Liver (tissue), 9 donors: ENCODE data around the gene KAZALD1. TPM values are rescaled to one million over a fixed set of nuclear protein-coding genes. Genes with fewer than 3 reads are reported as not detected.

Experiments used
- DNase-seq: peaks from one replicate; pipeline ENCODE4 v3.0.0-alpha.2; 2017; ENCODE audit warnings: low spot score
- H3K27ac ChIP-seq, 2 donors: one replicate each; pipeline ENCODE4 v1.7.0; 2013; ENCODE audit warnings: inconsistent platforms in 2 of 2, low read length in 2 of 2, control low read depth in 1 of 2, low read depth in 1 of 2, mild to moderate bottlenecking in 1 of 2
- H3K27me3 ChIP-seq, 4 donors: one replicate each; pipeline versions ENCODE4 v1.6.1 to v1.7.0; 2013; ENCODE audit warnings: low read length in 3 of 4, inconsistent platforms in 1 of 4, mild to moderate bottlenecking in 1 of 4, moderate library complexity in 1 of 4; ENCODE audit not compliant: control insufficient read depth in 4 of 4, insufficient read depth in 4 of 4
- H3K36me3 ChIP-seq, 4 donors: one replicate each; pipeline versions ENCODE4 v1.6.1 to v1.7.0; 2013; ENCODE audit warnings: low read length in 3 of 4, mild to moderate bottlenecking in 3 of 4, low read depth in 1 of 4, moderate library complexity in 1 of 4; ENCODE audit not compliant: control insufficient read depth in 4 of 4, insufficient read depth in 3 of 4
- H3K4me1 ChIP-seq, 4 donors: one replicate each; pipeline versions ENCODE4 v1.6.1 to v1.7.0; 2013; ENCODE audit warnings: low read length in 3 of 4, mild to moderate bottlenecking in 3 of 4, moderate library complexity in 1 of 4; ENCODE audit not compliant: control insufficient read depth in 4 of 4, insufficient read depth in 4 of 4
- H3K4me3 ChIP-seq, 3 donors: one replicate each; pipeline versions ENCODE4 v1.6.1 to v1.7.0; 2013; ENCODE audit warnings: low read length in 3 of 3, control low read depth in 1 of 3, low read depth in 1 of 3, mild to moderate bottlenecking in 1 of 3
- H3K9ac ChIP-seq, 2 donors: one replicate each; pipeline ENCODE4 v1.7.0; 2013; ENCODE audit warnings: low read length in 2 of 2, mild to moderate bottlenecking in 2 of 2, moderate library complexity in 2 of 2, control low read depth in 1 of 2, low read depth in 1 of 2
- H3K9me3 ChIP-seq, 4 donors: one replicate each; pipeline versions ENCODE4 v1.6.1 to v1.7.0; 2013; ENCODE audit warnings: low read length in 3 of 4; ENCODE audit not compliant: control insufficient read depth in 4 of 4
- EGR1 ChIP-seq, 2 donors: IDR thresholded peaks; 2 replicates each; pipeline ENCODE4 v1.6.1; 2016 to 2018; ENCODE audit warnings: antibody characterized with exemption in 2 of 2, low read depth in 2 of 2
- FOXA1 ChIP-seq: IDR thresholded peaks from 2 replicates; pipeline ENCODE4 v1.6.1; 2016; ENCODE audit warnings: antibody characterized with exemption
- FOXA2 ChIP-seq: IDR thresholded peaks from 2 replicates; pipeline ENCODE4 v1.6.1; 2016; ENCODE audit warnings: antibody characterized with exemption
- GABPA ChIP-seq, 2 donors: IDR thresholded peaks in 1 of 2; conservative IDR thresholded peaks in 1 of 2; 2 replicates each; pipeline ENCODE4 v1.6.1; 2016; ENCODE audit warnings: antibody characterized with exemption in 2 of 2, mild to moderate bottlenecking in 1 of 2, moderate library complexity in 1 of 2
- HNF4A ChIP-seq, 2 donors: conservative IDR thresholded peaks; 2 replicates each; pipeline ENCODE4 v1.6.1; 2016; ENCODE audit warnings: antibody characterized with exemption in 2 of 2, mild to moderate bottlenecking in 2 of 2
- HNF4G ChIP-seq: IDR thresholded peaks from 2 replicates; pipeline ENCODE4 v1.6.1; 2016; ENCODE audit warnings: antibody characterized with exemption
- JUND ChIP-seq, 2 donors: IDR thresholded peaks; 2 replicates each; pipeline ENCODE4 v1.6.1; 2016; ENCODE audit warnings: antibody characterized with exemption in 2 of 2
- NR2F2 ChIP-seq: IDR thresholded peaks from 2 replicates; pipeline ENCODE4 v1.6.1; 2016; ENCODE audit warnings: antibody characterized with exemption
- RAD21 ChIP-seq, 2 donors: IDR thresholded peaks; 2 replicates each; pipeline ENCODE4 v1.6.1; 2016; ENCODE audit warnings: antibody characterized with exemption in 2 of 2, mild to moderate bottlenecking in 2 of 2
- RXRA ChIP-seq, 2 donors: IDR thresholded peaks; 2 replicates each; pipeline ENCODE4 v1.6.1; 2017 to 2018; ENCODE audit warnings: antibody characterized with exemption in 2 of 2, mild to moderate bottlenecking in 1 of 2
- SP1 ChIP-seq: IDR thresholded peaks from 2 replicates; pipeline ENCODE4 v1.6.1; 2018; ENCODE audit warnings: antibody characterized with exemption, mild to moderate bottlenecking
- TAF1 ChIP-seq: conservative IDR thresholded peaks from 2 replicates; pipeline ENCODE4 v1.6.1; 2016; ENCODE audit warnings: antibody characterized with exemption, mild to moderate bottlenecking
- YY1 ChIP-seq: IDR thresholded peaks from 2 replicates; pipeline ENCODE4 v1.6.1; 2016; ENCODE audit warnings: antibody characterized with exemption, mild to moderate bottlenecking
- WGBS: extraction: QIAGEN DNeasy Blood & Tissue Kit; methylation state at CpG from one replicate; pipeline ENCODE4 v1.1.7; 2013; 5-methylcytosine and 5-hydroxymethylcytosine counted together
- polyA plus RNA-seq, 2 donors: library from polyadenylated mRNA; stranded (reverse) in 1 of 2; unstranded in 1 of 2; fragments of 200-250 nt in 1 of 2; fragments of >200 nt in 1 of 2; fragmentation: Nextera tagmentation in 1 of 2; extraction: Ambion mirVana in 1 of 2; gene quantifications; one replicate each; pipeline versions ENCODE4 v1.2.1 to v1.2.3, GENCODE V29; 2013 to 2015
- total RNA-seq, 2 donors: library from RNA; depleted of rRNA; stranded (reverse); fragments of >200 nt; gene quantifications; one replicate each; pipeline ENCODE4 v1.2.3, GENCODE V29; 2014
- TF ChIP-seq, protein P1 (sequence below): IDR thresholded peaks from 2 replicates; pipeline ENCODE4 v1.6.1; 2016; ENCODE audit warnings: antibody characterized with exemption
- TF ChIP-seq, protein P2 (sequence below): IDR thresholded peaks from 2 replicates; pipeline ENCODE4 v1.6.1; 2016; ENCODE audit warnings: antibody characterized with exemption
- TF ChIP-seq, protein P3 (sequence below): fragments of 150-350 bp; IDR thresholded peaks from 2 replicates; pipeline ENCODE4 v1.5.1; 2017; ENCODE audit warnings: improper control_type of control experiment, low read depth, low read length; ENCODE audit not compliant: missing input control
- TF ChIP-seq, protein P4 (sequence below): IDR thresholded peaks from 2 replicates; pipeline ENCODE4 v1.6.1; 2016; ENCODE audit warnings: antibody characterized with exemption, mild to moderate bottlenecking
- TF ChIP-seq, protein P5 (sequence below): IDR thresholded peaks from 2 replicates; pipeline ENCODE4 v1.6.1; 2016; ENCODE audit warnings: antibody characterized with exemption
- donor health status: healthy.
- donor health status: healthy.
- donor health status: healthy.
- donor health status: healthy.
- donor health status: healthy.

The KAZALD1 gene
- total and polyA plus RNA-seq, 4 donors = 0.21 to 1.2 (median 0.71) TPM

DNA sequence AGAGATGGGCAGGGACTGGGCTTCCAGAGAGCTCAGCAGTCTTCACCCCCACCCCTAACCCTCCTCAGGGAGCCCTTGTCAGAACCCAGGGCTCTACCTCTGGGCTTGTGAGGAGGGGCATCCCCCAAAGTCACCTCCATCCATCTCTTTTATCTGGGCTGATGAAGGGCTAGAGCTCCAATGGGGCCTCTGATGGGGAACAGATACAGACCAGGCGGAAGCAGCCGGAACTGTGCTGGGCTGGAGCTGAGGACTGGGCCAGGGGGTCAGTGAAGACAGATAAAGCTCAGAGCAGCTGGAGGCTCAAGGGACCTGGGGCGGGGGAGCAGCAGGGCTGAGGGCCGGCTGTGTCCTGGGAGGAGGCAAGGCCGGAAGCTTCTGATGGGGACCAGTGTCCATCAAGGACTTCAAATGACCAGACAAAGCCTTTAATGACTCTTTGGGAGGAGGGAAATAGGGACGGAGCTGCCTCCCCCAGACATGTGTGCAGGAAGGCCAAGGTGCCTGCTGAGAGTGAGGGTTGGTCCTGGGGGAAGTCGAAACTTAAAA lies 10.2 kb downstream of the KAZALD1 start:
- no peak for DNase-seq
- Histone ChIP-seq H3K9me3 (no peaks in the 10 kb centered on the region), H3K27ac (no peak overlapping the region), H3K9ac (no peak overlapping the region), H3K4me3 (no peak overlapping the region), H3K36me3 (no peaks in the 10 kb centered on the region), H3K27me3 (peaks cover 0 to 14% (median 2%) of the 10 kb centered on the region in 4 donors), H3K4me1 (peaks cover 4 to 8% (median 7%) of the 10 kb centered on the region in 4 donors)
- 79% methylated on average over 7 of the region's 7 CpGs for WGBS
- TF ChIP-seq, protein P1, sequence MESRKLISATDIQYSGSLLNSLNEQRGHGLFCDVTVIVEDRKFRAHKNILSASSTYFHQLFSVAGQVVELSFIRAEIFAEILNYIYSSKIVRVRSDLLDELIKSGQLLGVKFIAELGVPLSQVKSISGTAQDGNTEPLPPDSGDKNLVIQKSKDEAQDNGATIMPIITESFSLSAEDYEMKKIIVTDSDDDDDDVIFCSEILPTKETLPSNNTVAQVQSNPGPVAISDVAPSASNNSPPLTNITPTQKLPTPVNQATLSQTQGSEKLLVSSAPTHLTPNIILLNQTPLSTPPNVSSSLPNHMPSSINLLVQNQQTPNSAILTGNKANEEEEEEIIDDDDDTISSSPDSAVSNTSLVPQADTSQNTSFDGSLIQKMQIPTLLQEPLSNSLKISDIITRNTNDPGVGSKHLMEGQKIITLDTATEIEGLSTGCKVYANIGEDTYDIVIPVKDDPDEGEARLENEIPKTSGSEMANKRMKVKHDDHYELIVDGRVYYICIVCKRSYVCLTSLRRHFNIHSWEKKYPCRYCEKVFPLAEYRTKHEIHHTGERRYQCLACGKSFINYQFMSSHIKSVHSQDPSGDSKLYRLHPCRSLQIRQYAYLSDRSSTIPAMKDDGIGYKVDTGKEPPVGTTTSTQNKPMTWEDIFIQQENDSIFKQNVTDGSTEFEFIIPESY = no peak
- no peak for TF ChIP-seq SP1
- TF ChIP-seq, protein P2, sequence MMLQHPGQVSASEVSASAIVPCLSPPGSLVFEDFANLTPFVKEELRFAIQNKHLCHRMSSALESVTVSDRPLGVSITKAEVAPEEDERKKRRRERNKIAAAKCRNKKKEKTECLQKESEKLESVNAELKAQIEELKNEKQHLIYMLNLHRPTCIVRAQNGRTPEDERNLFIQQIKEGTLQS = no peak
- no peak for TF ChIP-seq NR2F2
- TF ChIP-seq GABPA (IDR thresholded peaks at IDR 0.05 in 1 of 2, conservative IDR thresholded peaks at IDR 0.05 in 1 of 2) = no peak
- no peak for TF ChIP-seq HNF4G
- TF ChIP-seq, protein P3, sequence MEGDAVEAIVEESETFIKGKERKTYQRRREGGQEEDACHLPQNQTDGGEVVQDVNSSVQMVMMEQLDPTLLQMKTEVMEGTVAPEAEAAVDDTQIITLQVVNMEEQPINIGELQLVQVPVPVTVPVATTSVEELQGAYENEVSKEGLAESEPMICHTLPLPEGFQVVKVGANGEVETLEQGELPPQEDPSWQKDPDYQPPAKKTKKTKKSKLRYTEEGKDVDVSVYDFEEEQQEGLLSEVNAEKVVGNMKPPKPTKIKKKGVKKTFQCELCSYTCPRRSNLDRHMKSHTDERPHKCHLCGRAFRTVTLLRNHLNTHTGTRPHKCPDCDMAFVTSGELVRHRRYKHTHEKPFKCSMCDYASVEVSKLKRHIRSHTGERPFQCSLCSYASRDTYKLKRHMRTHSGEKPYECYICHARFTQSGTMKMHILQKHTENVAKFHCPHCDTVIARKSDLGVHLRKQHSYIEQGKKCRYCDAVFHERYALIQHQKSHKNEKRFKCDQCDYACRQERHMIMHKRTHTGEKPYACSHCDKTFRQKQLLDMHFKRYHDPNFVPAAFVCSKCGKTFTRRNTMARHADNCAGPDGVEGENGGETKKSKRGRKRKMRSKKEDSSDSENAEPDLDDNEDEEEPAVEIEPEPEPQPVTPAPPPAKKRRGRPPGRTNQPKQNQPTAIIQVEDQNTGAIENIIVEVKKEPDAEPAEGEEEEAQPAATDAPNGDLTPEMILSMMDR = no peak
- TF ChIP-seq, protein P4, sequence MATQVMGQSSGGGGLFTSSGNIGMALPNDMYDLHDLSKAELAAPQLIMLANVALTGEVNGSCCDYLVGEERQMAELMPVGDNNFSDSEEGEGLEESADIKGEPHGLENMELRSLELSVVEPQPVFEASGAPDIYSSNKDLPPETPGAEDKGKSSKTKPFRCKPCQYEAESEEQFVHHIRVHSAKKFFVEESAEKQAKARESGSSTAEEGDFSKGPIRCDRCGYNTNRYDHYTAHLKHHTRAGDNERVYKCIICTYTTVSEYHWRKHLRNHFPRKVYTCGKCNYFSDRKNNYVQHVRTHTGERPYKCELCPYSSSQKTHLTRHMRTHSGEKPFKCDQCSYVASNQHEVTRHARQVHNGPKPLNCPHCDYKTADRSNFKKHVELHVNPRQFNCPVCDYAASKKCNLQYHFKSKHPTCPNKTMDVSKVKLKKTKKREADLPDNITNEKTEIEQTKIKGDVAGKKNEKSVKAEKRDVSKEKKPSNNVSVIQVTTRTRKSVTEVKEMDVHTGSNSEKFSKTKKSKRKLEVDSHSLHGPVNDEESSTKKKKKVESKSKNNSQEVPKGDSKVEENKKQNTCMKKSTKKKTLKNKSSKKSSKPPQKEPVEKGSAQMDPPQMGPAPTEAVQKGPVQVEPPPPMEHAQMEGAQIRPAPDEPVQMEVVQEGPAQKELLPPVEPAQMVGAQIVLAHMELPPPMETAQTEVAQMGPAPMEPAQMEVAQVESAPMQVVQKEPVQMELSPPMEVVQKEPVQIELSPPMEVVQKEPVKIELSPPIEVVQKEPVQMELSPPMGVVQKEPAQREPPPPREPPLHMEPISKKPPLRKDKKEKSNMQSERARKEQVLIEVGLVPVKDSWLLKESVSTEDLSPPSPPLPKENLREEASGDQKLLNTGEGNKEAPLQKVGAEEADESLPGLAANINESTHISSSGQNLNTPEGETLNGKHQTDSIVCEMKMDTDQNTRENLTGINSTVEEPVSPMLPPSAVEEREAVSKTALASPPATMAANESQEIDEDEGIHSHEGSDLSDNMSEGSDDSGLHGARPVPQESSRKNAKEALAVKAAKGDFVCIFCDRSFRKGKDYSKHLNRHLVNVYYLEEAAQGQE = no peak
- no peak for TF ChIP-seq EGR1 (IDR thresholded peaks at IDR 0.05; ENCODE audit: low read depth in 2 of 2)
- TF ChIP-seq RAD21 (IDR thresholded peaks at IDR 0.05) = no peak
- TF ChIP-seq JUND (IDR thresholded peaks at IDR 0.05) = no peak
- no peak for TF ChIP-seq TAF1
- no peak for TF ChIP-seq RXRA (IDR thresholded peaks at IDR 0.05)
- no peak for TF ChIP-seq YY1
- TF ChIP-seq HNF4A (conservative IDR thresholded peaks at IDR 0.05) = no peak
- no peak for TF ChIP-seq FOXA1
- no peak for TF ChIP-seq FOXA2

DNA sequence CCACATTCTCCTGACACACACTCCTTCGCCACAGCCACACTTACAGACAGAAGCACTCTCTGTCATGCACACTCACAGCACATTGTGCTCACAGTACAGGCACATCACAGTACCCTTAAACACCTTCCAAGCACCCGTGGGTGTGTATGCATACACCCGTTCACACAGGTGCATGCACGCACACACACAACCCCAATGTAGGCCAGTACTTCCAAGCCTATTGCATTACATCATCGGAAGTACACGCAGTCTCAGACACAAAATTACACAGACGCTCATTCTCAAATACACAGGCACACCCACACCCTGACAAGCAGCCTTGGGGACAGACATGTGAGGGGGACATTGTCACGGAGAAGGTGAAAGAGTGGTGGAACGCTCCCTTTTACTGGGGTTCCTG lies 11.1 kb downstream of the KAZALD1 start:
- no peaks in the 10 kb centered on the region for H3K36me3 ChIP-seq
- H3K27me3 ChIP-seq = peaks cover 0 to 14% (median 2%) of the 10 kb centered on the region in 4 donors
- H3K9me3 ChIP-seq = no peaks in the 10 kb centered on the region
- DNase-seq = no peak
- H3K4me3 ChIP-seq = no peak overlapping the region
- no peak overlapping the region for H3K27ac ChIP-seq
- WGBS = 64% methylated on average over 9 of the region's 9 CpGs
- H3K4me1 ChIP-seq = no peaks in the 10 kb centered on the region
- no peak overlapping the region for H3K9ac ChIP-seq
- TF ChIP-seq, protein P5, sequence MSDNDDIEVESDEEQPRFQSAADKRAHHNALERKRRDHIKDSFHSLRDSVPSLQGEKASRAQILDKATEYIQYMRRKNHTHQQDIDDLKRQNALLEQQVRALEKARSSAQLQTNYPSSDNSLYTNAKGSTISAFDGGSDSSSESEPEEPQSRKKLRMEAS = no peak
- no peak for TF ChIP-seq TAF1
- TF ChIP-seq HNF4G = no peak
- TF ChIP-seq, protein P4 = no peak
- TF ChIP-seq, protein P1 = no peak
- TF ChIP-seq JUND (IDR thresholded peaks at IDR 0.05) = no peak
- TF ChIP-seq FOXA1 = no peak
